ENCODE measurements around the gene ITPR3. TPM values are rescaled to one million over a fixed set of nuclear protein-coding genes. Genes with fewer than 3 reads are reported as not detected.

The ITPR3 gene
- total RNA-seq, 1 donor = 15.1 TPM

- TF ChIP-seq CTCF (IDR thresholded peaks at IDR 0.05; ENCODE audit: insufficient read depth, low read depth, low read length) = no peak
- H3K4me3 ChIP-seq (ENCODE audit: low read depth, low read length) = no peak overlapping the region
- no peak for DNase-seq (ENCODE audit: low read depth)
Measured at GRCh38 chr6:33642897-33643296, 21.8 kb downstream of the ITPR3 start.

DNA sequence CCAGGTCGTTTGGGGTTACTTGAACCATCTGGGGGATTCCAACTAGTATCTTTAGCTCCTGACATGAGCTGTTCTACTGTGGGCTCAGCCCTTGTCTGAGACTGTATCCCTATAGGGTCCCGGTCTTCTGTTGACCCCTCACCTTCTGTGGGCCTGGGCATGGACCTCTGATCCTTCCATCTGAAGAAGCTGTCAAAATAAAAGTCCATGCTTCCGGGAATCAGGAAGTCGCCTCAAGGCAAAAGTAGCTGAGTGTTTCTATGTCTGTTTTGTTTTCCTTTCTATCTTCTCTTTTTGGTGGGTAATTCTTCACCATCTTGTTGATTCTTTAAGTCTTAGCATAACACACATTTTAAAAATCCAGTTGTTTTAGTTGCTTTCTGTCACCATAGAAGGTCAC lies 30.3 kb downstream of the ITPR3 start:
- no peak for TF ChIP-seq CTCF (IDR thresholded peaks at IDR 0.05; ENCODE audit: insufficient read depth, low read depth, low read length)
- no peak overlapping the region for H3K4me3 ChIP-seq (ENCODE audit: low read depth, low read length)
- no peak for DNase-seq (ENCODE audit: low read depth)

- DNase-seq (ENCODE audit: low read depth) = no peak
- no peak overlapping the region for H3K4me3 ChIP-seq (ENCODE audit: low read depth, low read length)
- TF ChIP-seq CTCF (IDR thresholded peaks at IDR 0.05; ENCODE audit: insufficient read depth, low read depth, low read length) = no peak
Measured at GRCh38 chr6:33652002-33652401, 30.9 kb downstream of the ITPR3 start.

DNA sequence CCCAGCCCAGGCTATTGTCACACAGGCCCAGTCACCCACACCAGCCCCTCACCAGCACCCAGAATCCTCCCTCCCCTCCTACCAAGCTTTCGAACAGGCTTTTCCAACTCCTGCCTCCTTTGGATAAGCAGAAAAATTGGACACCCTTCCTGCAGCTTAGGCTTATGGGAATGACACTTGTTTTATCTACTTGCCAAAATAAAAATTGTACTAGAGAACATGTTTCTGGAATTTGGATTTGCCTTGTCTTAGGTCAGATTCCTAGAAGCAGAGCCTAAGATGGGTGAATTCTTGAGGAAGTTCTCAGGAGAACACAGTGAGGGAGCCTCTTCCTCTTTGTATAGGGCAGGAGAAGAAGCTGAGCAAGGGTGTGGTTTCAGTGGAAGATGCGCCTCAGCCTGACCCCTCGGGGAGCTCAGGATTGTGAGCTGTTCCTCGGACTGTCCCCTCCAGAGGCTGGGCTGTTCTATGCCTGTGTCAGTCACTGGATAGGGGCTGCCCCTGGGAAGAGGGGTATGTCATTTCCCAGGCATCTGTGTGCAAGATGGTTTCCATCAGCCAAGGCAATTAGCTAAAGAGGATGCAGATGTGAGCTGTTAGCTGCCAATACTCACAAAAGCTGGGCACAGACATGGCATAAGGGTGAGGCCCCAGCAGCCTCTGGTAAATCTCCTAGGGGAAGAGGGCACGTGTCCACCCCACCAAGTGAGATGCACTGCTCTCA lies 33.9 kb downstream of the ITPR3 start:
- no peak overlapping the region for H3K4me3 ChIP-seq (ENCODE audit: low read depth, low read length)
- DNase-seq (ENCODE audit: low read depth) = no peak
- TF ChIP-seq CTCF (IDR thresholded peaks at IDR 0.05; ENCODE audit: insufficient read depth, low read depth, low read length) = no peak

DNA sequence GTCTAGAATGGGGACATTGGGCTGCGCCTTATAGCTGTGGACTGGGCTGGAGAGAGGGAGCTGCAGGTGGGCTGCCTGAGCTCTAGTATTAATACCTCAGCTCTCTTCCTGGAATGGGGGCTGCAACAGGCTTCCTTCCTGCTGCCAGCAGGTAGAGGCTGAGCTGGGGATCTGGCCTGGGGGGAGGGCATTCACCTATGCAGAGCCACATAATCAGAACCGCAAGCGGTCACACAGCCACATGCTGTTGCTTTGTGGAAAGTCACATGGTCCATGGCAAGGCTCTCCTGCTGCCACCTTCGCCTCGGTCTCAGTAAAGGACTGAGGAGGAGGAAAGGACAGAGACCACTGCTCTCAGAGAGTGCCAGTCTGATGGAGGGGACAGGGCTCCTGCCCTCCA lies 35.7 kb downstream of the ITPR3 start:
- no peak for TF ChIP-seq CTCF (IDR thresholded peaks at IDR 0.05; ENCODE audit: insufficient read depth, low read depth, low read length)
- no peak for DNase-seq (ENCODE audit: low read depth)
- no peak overlapping the region for H3K4me3 ChIP-seq (ENCODE audit: low read depth, low read length)

- no peak for DNase-seq (ENCODE audit: low read depth)
- no peak for TF ChIP-seq CTCF (IDR thresholded peaks at IDR 0.05; ENCODE audit: insufficient read depth, low read depth, low read length)
- no peak overlapping the region for H3K4me3 ChIP-seq (ENCODE audit: low read depth, low read length)
Measured at GRCh38 chr6:33658982-33659689, 38.0 kb downstream of the ITPR3 start.
